GM19455 (cell line): ENCODE data around the gene HSPB1.
"Not testable (repeated sequence)": the region's sequence is repeated elsewhere in the genome, so short reads cannot be mapped to it uniquely, and the experiment has no call there.

Experiments used
- ATAC-seq: cut with Tn5 transposase; IDR thresholded peaks from one replicate; pipeline ENCODE4 v1.9.1; 2021; ENCODE audit not compliant: unreplicated experiment

HSPB1 gene

GRCh38 chr7:76302347-76303201 is at the start of gene HSPB1:
Gene HSPB1, plus strand, starts transcription at chr7:76302673. Its CDS starts 40 bp downstream, at chr7:76302713.
- peak; percentile 57 for ATAC-seq

- no peak for ATAC-seq
Measured at GRCh38 chr7:76254781-76255180, 47.7 kb upstream of the HSPB1 start.

GRCh38 chr7:76257973-76258372 is 44.5 kb upstream of the HSPB1 start:
- ATAC-seq: no peak

- no peak for ATAC-seq
Measured at GRCh38 chr7:76259124-76260093, 43.1 kb upstream of the HSPB1 start.

- ATAC-seq: no peak
Measured at GRCh38 chr7:76260171-76260703, 42.2 kb upstream of the HSPB1 start.

GRCh38 chr7:76261329-76261728 is 41.1 kb upstream of the HSPB1 start:
- no peak for ATAC-seq

- ATAC-seq: no peak
Measured at GRCh38 chr7:76261931-76262330, 40.5 kb upstream of the HSPB1 start.

GRCh38 chr7:76262683-76263402 is 39.6 kb upstream of the HSPB1 start:
- ATAC-seq: no peak

GRCh38 chr7:76265299-76265698 is 37.2 kb upstream of the HSPB1 start:
- no peak for ATAC-seq

- ATAC-seq: no peak
Measured at GRCh38 chr7:76267107-76267893, 35.2 kb upstream of the HSPB1 start.

- no peak for ATAC-seq
Measured at GRCh38 chr7:76267894-76268183, 34.6 kb upstream of the HSPB1 start.

GRCh38 chr7:76268376-76268775 is 34.1 kb upstream of the HSPB1 start:
- ATAC-seq: no peak

- no peak for ATAC-seq
Measured at GRCh38 chr7:76269895-76270294, 32.6 kb upstream of the HSPB1 start.

GRCh38 chr7:76271384-76271783 is 31.1 kb upstream of the HSPB1 start:
- ATAC-seq: not testable (repeated sequence)

GRCh38 chr7:76272142-76272541 is 30.3 kb upstream of the HSPB1 start:
- ATAC-seq: no peak

- ATAC-seq: no peak
Measured at GRCh38 chr7:76272851-76273497, 29.5 kb upstream of the HSPB1 start.

- no peak for ATAC-seq
Measured at GRCh38 chr7:76273503-76273902, 29.0 kb upstream of the HSPB1 start.

- no peak for ATAC-seq
Measured at GRCh38 chr7:76278540-76278939, 23.9 kb upstream of the HSPB1 start.

GRCh38 chr7:76280408-76280807 is 22.1 kb upstream of the HSPB1 start:
- ATAC-seq: no peak
